ENCODE results near the gene CNTF.

CNTF gene

GRCh38 chr11:58616594-58616993, 5.9 kb upstream of the CNTF start:
- Histone ChIP-seq H3K79me1 (ENCODE audit: low read length) (no peaks in the 10 kb centered on the region), H2BK5ac (ENCODE audit: low read depth, low read length, poor library complexity) (no peak overlapping the region), H3K4me2 (ENCODE audit: low read length) (no peak overlapping the region), H3K18ac (ENCODE audit: low read length) (no peak overlapping the region), H3K4me3 (ENCODE audit: low read depth, low read length) (no peak overlapping the region), H3K23ac (ENCODE audit: low read length) (no peak overlapping the region), H3K36me3 (ENCODE audit: control insufficient read depth in 1 of 2, insufficient read depth in 2 of 2, low read length in 2 of 2) (peaks cover 8 to 32% of the 10 kb centered on the region in 2 experiments), H3K79me2 (ENCODE audit: control insufficient read depth, insufficient read depth, low read length, poor library complexity) (no peaks in the 10 kb centered on the region), H3K27ac (ENCODE audit: low read depth, low read length) (no peak overlapping the region), H4K91ac (ENCODE audit: low read depth, low read length) (no peak overlapping the region), H4K8ac (ENCODE audit: low read depth, low read length) (no peak overlapping the region), H3K9me3 (ENCODE audit: insufficient read depth, low read depth, low read length) (no peaks in the 10 kb centered on the region), H3K4me1 (ENCODE audit: control insufficient read depth in 1 of 2, insufficient read depth in 2 of 2, low read length in 2 of 2) (no peaks in the 10 kb centered on the region), H3K27me3 (ENCODE audit: insufficient read depth, low read length) (no peaks in the 10 kb centered on the region), H2BK12ac (ENCODE audit: low read length) (no peak overlapping the region), H3K9ac (ENCODE audit: low read length) (no peak overlapping the region), H3K14ac (ENCODE audit: low read length) (no peak overlapping the region), H2AK5ac (ENCODE audit: low read length) (no peak overlapping the region), H2AFZ (ENCODE audit: insufficient read depth, low read length, poor library complexity) (no peak overlapping the region), H4K12ac (ENCODE audit: low read depth, low read length) (no peak overlapping the region), H2BK120ac (ENCODE audit: insufficient read depth, low read length, poor library complexity) (no peak overlapping the region), H3K4ac (ENCODE audit: low read depth, low read length) (no peak overlapping the region)
- DNase-seq, result no peak
- no CpG with 5 or more reads among the region's 4 CpGs for WGBS (ENCODE audit: extremely low coverage, insufficient coverage, insufficient read length)

- Histone ChIP-seq H4K91ac (ENCODE audit: low read depth, low read length) (no peak overlapping the region), H2AFZ (ENCODE audit: insufficient read depth, low read length, poor library complexity) (no peak overlapping the region), H3K18ac (ENCODE audit: low read length) (no peak overlapping the region), H3K23ac (ENCODE audit: low read length) (no peak overlapping the region), H3K4me1 (ENCODE audit: control insufficient read depth in 1 of 2, insufficient read depth in 2 of 2, low read length in 2 of 2) (no peaks in the 10 kb centered on the region), H2AK5ac (ENCODE audit: low read length) (no peak overlapping the region), H2BK12ac (ENCODE audit: low read length) (no peak overlapping the region), H3K9me3 (ENCODE audit: insufficient read depth, low read depth, low read length) (no peaks in the 10 kb centered on the region), H3K79me1 (ENCODE audit: low read length) (no peaks in the 10 kb centered on the region), H3K9ac (ENCODE audit: low read length) (no peak overlapping the region), H3K4me3 (ENCODE audit: low read depth, low read length) (no peak overlapping the region), H3K4ac (ENCODE audit: low read depth, low read length) (no peak overlapping the region), H4K12ac (ENCODE audit: low read depth, low read length) (no peak overlapping the region), H3K14ac (ENCODE audit: low read length) (no peak overlapping the region), H3K36me3 (ENCODE audit: control insufficient read depth in 1 of 2, insufficient read depth in 2 of 2, low read length in 2 of 2) (peaks cover 11 to 31% of the 10 kb centered on the region in 2 experiments), H2BK120ac (ENCODE audit: insufficient read depth, low read length, poor library complexity) (no peak overlapping the region), H4K8ac (ENCODE audit: low read depth, low read length) (no peak overlapping the region), H3K4me2 (ENCODE audit: low read length) (no peak overlapping the region), H2BK5ac (ENCODE audit: low read depth, low read length, poor library complexity) (no peak overlapping the region), H3K27ac (ENCODE audit: low read depth, low read length) (no peak overlapping the region), H3K27me3 (ENCODE audit: insufficient read depth, low read length) (no peaks in the 10 kb centered on the region), H3K79me2 (ENCODE audit: control insufficient read depth, insufficient read depth, low read length, poor library complexity) (no peaks in the 10 kb centered on the region)
- DNase-seq, result no peak
- no CpG with 5 or more reads among the region's 4 CpGs for WGBS (ENCODE audit: extremely low coverage, insufficient coverage, insufficient read length)
Measured at GRCh38 chr11:58617976-58618557, 4.4 kb upstream of the CNTF start.

GRCh38 chr11:58621586-58622262, 741 bp upstream of the CNTF start:
- no peak overlapping the region for H3K23ac ChIP-seq (ENCODE audit: low read length)
- no peak overlapping the region for H4K91ac ChIP-seq (ENCODE audit: low read depth, low read length)
- no peaks in the 10 kb centered on the region for H3K79me1 ChIP-seq (ENCODE audit: low read length)
- H4K8ac ChIP-seq (ENCODE audit: low read depth, low read length), result no peak overlapping the region
- WGBS (ENCODE audit: extremely low coverage, insufficient coverage, insufficient read length), result no CpG with 5 or more reads among the region's 4 CpGs
- H3K4ac ChIP-seq (ENCODE audit: low read depth, low read length), result no peak overlapping the region
- no peaks in the 10 kb centered on the region for H3K79me2 ChIP-seq (ENCODE audit: control insufficient read depth, insufficient read depth, low read length, poor library complexity)
- H3K27ac ChIP-seq (ENCODE audit: low read depth, low read length), result no peak overlapping the region
- H2AFZ ChIP-seq (ENCODE audit: insufficient read depth, low read length, poor library complexity), result no peak overlapping the region
- H3K9me3 ChIP-seq (ENCODE audit: insufficient read depth, low read depth, low read length), result no peaks in the 10 kb centered on the region
- H3K18ac ChIP-seq (ENCODE audit: low read length), result no peak overlapping the region
- no peaks in the 10 kb centered on the region for H3K27me3 ChIP-seq (ENCODE audit: insufficient read depth, low read length)
- H3K4me2 ChIP-seq (ENCODE audit: low read length), result no peak overlapping the region
- no peak overlapping the region for H2BK120ac ChIP-seq (ENCODE audit: insufficient read depth, low read length, poor library complexity)
- H4K12ac ChIP-seq (ENCODE audit: low read depth, low read length), result no peak overlapping the region
- H2BK12ac ChIP-seq (ENCODE audit: low read length), result no peak overlapping the region
- H3K14ac ChIP-seq (ENCODE audit: low read length), result no peak overlapping the region
- H3K4me1 ChIP-seq (ENCODE audit: control insufficient read depth in 1 of 2, insufficient read depth in 2 of 2, low read length in 2 of 2), result no peaks in the 10 kb centered on the region
- H3K36me3 ChIP-seq (ENCODE audit: control insufficient read depth in 1 of 2, insufficient read depth in 2 of 2, low read length in 2 of 2), result peaks cover 19 to 38% of the 10 kb centered on the region in 2 experiments
- H2AK5ac ChIP-seq (ENCODE audit: low read length), result no peak overlapping the region
- DNase-seq, result no peak
- H3K4me3 ChIP-seq (ENCODE audit: low read depth, low read length), result no peak overlapping the region
- H2BK5ac ChIP-seq (ENCODE audit: low read depth, low read length, poor library complexity), result no peak overlapping the region
- H3K9ac ChIP-seq (ENCODE audit: low read length), result no peak overlapping the region

GRCh38 chr11:58625086-58625485, 2.6 kb downstream of the CNTF start:
- Histone ChIP-seq H3K14ac (ENCODE audit: low read length) (no peak overlapping the region), H4K8ac (ENCODE audit: low read depth, low read length) (no peak overlapping the region), H3K4me1 (ENCODE audit: control insufficient read depth in 1 of 2, insufficient read depth in 2 of 2, low read length in 2 of 2) (no peaks in the 10 kb centered on the region), H3K79me2 (ENCODE audit: control insufficient read depth, insufficient read depth, low read length, poor library complexity) (no peaks in the 10 kb centered on the region), H3K9ac (ENCODE audit: low read length) (no peak overlapping the region), H3K27ac (ENCODE audit: low read depth, low read length) (no peak overlapping the region), H3K27me3 (ENCODE audit: insufficient read depth, low read length) (no peaks in the 10 kb centered on the region), H2AFZ (ENCODE audit: insufficient read depth, low read length, poor library complexity) (no peak overlapping the region), H3K79me1 (ENCODE audit: low read length) (no peaks in the 10 kb centered on the region), H2AK5ac (ENCODE audit: low read length) (no peak overlapping the region), H2BK5ac (ENCODE audit: low read depth, low read length, poor library complexity) (no peak overlapping the region), H3K9me3 (ENCODE audit: insufficient read depth, low read depth, low read length) (no peaks in the 10 kb centered on the region), H3K23ac (ENCODE audit: low read length) (no peak overlapping the region), H3K4me3 (ENCODE audit: low read depth, low read length) (no peak overlapping the region), H3K4me2 (ENCODE audit: low read length) (no peak overlapping the region), H2BK12ac (ENCODE audit: low read length) (no peak overlapping the region), H4K91ac (ENCODE audit: low read depth, low read length) (no peak overlapping the region), H3K18ac (ENCODE audit: low read length) (no peak overlapping the region), H3K36me3 (ENCODE audit: control insufficient read depth in 1 of 2, insufficient read depth in 2 of 2, low read length in 2 of 2) (peaks cover 14 to 29% of the 10 kb centered on the region in 2 experiments), H3K4ac (ENCODE audit: low read depth, low read length) (no peak overlapping the region), H4K12ac (ENCODE audit: low read depth, low read length) (no peak overlapping the region), H2BK120ac (ENCODE audit: insufficient read depth, low read length, poor library complexity) (no peak overlapping the region)
- WGBS (ENCODE audit: extremely low coverage, insufficient coverage, insufficient read length), result no CpG with 5 or more reads among the region's 4 CpGs
- DNase-seq, result no peak
